ENCODE results near the gene SLC11A2.

DNA sequence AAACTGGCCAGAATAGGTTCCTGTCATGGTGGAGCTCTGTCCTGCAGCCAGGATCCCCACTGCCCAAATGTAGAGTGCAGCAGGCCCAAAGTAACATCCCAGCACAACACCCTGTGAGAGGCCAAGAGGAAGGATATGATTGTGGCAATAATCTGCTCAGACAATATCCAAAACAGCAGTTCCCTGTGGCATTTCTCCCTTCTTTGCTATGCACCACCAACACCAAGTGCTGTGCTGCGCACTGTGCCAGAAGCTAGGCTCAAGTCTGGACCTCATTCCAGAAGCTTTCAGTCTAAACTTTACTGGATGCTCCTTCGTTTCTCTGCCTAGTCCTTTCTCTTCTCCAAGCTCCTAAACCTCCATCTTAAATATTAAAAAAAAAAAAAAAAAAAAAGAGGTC, 33.4 kb downstream of the SLC11A2 start:
- no peak for TF ChIP-seq CREB1 (CRISPR knock-in tag; IDR thresholded peaks at IDR 0.05; ENCODE audit: low read depth)
- TF ChIP-seq, protein P1, sequence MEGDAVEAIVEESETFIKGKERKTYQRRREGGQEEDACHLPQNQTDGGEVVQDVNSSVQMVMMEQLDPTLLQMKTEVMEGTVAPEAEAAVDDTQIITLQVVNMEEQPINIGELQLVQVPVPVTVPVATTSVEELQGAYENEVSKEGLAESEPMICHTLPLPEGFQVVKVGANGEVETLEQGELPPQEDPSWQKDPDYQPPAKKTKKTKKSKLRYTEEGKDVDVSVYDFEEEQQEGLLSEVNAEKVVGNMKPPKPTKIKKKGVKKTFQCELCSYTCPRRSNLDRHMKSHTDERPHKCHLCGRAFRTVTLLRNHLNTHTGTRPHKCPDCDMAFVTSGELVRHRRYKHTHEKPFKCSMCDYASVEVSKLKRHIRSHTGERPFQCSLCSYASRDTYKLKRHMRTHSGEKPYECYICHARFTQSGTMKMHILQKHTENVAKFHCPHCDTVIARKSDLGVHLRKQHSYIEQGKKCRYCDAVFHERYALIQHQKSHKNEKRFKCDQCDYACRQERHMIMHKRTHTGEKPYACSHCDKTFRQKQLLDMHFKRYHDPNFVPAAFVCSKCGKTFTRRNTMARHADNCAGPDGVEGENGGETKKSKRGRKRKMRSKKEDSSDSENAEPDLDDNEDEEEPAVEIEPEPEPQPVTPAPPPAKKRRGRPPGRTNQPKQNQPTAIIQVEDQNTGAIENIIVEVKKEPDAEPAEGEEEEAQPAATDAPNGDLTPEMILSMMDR (conservative IDR thresholded peaks at IDR 0.05; ENCODE audit: low read depth in 2 of 2) = no peak
- TF ChIP-seq, protein P2, sequence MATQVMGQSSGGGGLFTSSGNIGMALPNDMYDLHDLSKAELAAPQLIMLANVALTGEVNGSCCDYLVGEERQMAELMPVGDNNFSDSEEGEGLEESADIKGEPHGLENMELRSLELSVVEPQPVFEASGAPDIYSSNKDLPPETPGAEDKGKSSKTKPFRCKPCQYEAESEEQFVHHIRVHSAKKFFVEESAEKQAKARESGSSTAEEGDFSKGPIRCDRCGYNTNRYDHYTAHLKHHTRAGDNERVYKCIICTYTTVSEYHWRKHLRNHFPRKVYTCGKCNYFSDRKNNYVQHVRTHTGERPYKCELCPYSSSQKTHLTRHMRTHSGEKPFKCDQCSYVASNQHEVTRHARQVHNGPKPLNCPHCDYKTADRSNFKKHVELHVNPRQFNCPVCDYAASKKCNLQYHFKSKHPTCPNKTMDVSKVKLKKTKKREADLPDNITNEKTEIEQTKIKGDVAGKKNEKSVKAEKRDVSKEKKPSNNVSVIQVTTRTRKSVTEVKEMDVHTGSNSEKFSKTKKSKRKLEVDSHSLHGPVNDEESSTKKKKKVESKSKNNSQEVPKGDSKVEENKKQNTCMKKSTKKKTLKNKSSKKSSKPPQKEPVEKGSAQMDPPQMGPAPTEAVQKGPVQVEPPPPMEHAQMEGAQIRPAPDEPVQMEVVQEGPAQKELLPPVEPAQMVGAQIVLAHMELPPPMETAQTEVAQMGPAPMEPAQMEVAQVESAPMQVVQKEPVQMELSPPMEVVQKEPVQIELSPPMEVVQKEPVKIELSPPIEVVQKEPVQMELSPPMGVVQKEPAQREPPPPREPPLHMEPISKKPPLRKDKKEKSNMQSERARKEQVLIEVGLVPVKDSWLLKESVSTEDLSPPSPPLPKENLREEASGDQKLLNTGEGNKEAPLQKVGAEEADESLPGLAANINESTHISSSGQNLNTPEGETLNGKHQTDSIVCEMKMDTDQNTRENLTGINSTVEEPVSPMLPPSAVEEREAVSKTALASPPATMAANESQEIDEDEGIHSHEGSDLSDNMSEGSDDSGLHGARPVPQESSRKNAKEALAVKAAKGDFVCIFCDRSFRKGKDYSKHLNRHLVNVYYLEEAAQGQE (IDR thresholded peaks at IDR 0.05; ENCODE audit: unreplicated experiment) = no peak
- TF ChIP-seq JUNB (IDR thresholded peaks at IDR 0.05; ENCODE audit: unreplicated experiment) = no peak
- TF ChIP-seq ZNF331 (CRISPR knock-in tag; IDR thresholded peaks at IDR 0.05; ENCODE audit: low read depth) = no peak
- TF ChIP-seq POLR2AphosphoS5 (IDR thresholded peaks at IDR 0.05; ENCODE audit: low read depth) = no peak

All from GM23338 (cell line).